ENCODE data around the gene KLK2.

GRCh38 chr19:50925734-50926133 lies 52.5 kb downstream of the KLK2 start:
- TF ChIP-seq, protein P1, sequence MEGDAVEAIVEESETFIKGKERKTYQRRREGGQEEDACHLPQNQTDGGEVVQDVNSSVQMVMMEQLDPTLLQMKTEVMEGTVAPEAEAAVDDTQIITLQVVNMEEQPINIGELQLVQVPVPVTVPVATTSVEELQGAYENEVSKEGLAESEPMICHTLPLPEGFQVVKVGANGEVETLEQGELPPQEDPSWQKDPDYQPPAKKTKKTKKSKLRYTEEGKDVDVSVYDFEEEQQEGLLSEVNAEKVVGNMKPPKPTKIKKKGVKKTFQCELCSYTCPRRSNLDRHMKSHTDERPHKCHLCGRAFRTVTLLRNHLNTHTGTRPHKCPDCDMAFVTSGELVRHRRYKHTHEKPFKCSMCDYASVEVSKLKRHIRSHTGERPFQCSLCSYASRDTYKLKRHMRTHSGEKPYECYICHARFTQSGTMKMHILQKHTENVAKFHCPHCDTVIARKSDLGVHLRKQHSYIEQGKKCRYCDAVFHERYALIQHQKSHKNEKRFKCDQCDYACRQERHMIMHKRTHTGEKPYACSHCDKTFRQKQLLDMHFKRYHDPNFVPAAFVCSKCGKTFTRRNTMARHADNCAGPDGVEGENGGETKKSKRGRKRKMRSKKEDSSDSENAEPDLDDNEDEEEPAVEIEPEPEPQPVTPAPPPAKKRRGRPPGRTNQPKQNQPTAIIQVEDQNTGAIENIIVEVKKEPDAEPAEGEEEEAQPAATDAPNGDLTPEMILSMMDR (IDR thresholded peaks at IDR 0.05; ENCODE audit: poor library complexity, severe bottlenecking): no peak
- TF ChIP-seq RAD21 (conservative IDR thresholded peaks at IDR 0.05) (no peak), EZH2 (IDR thresholded peaks at IDR 0.05; ENCODE audit: borderline replicate concordance, insufficient read depth, low read length, poor library complexity, severe bottlenecking) (no peak), EP300 (conservative IDR thresholded peaks at IDR 0.05; ENCODE audit: poor library complexity, severe bottlenecking) (no peak)
- TF ChIP-seq, protein P2, sequence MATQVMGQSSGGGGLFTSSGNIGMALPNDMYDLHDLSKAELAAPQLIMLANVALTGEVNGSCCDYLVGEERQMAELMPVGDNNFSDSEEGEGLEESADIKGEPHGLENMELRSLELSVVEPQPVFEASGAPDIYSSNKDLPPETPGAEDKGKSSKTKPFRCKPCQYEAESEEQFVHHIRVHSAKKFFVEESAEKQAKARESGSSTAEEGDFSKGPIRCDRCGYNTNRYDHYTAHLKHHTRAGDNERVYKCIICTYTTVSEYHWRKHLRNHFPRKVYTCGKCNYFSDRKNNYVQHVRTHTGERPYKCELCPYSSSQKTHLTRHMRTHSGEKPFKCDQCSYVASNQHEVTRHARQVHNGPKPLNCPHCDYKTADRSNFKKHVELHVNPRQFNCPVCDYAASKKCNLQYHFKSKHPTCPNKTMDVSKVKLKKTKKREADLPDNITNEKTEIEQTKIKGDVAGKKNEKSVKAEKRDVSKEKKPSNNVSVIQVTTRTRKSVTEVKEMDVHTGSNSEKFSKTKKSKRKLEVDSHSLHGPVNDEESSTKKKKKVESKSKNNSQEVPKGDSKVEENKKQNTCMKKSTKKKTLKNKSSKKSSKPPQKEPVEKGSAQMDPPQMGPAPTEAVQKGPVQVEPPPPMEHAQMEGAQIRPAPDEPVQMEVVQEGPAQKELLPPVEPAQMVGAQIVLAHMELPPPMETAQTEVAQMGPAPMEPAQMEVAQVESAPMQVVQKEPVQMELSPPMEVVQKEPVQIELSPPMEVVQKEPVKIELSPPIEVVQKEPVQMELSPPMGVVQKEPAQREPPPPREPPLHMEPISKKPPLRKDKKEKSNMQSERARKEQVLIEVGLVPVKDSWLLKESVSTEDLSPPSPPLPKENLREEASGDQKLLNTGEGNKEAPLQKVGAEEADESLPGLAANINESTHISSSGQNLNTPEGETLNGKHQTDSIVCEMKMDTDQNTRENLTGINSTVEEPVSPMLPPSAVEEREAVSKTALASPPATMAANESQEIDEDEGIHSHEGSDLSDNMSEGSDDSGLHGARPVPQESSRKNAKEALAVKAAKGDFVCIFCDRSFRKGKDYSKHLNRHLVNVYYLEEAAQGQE (IDR thresholded peaks at IDR 0.05; ENCODE audit: borderline replicate concordance): no peak

All from neural cell (in vitro differentiated cells).